PC-9 (cell line): Measurements from ENCODE around the gene OR2J2. TPM values are rescaled to one million over a fixed set of nuclear protein-coding genes. Genes with fewer than 3 reads are reported as not detected.

Source experiments
- BruUV-seq: library from RNA; stranded (reverse); fragments of 400-500 nt; replicated peaks from 2 replicates; lab custom pipeline; 2021; lab: Mats Ljungman, UMichigan
- CTCF ChIA-PET: fragments of 300-600 bp; sonication (Branson Sonifier 250); formaldehyde crosslinking; loops from one replicate; lab custom pipeline; 2022; ENCODE audit warnings: antibody characterized with exemption; lab: Charles Lee
- POLR2A ChIA-PET: fragments of 300-600 bp; sonication (Branson Sonifier 250); formaldehyde crosslinking; loops from one replicate; lab custom pipeline; 2022; ENCODE audit warnings: antibody characterized with exemption; ENCODE audit not compliant: unreplicated experiment; lab: Charles Lee
- DNase-seq, 2 experiments: peaks; one replicate each; pipeline versions ENCODE4 v3.0.0 to v3.0.0-alpha.2; 2015 to 2022; ENCODE audit warnings: mixed read lengths in 1 of 2
- H2AFZ ChIP-seq: fragments of 200-600 bp; sonication (generic); 2 replicates; pipeline ENCODE4 v1.8.1; 2017; ENCODE audit warnings: antibody characterized with exemption
- H3F3A ChIP-seq: fragments of 200-600 bp; sonication (generic); 2 replicates; pipeline ENCODE4 v1.8.1; 2017; ENCODE audit warnings: antibody characterized with exemption, mild to moderate bottlenecking, low read depth; ENCODE audit not compliant: insufficient read depth
- H3K27ac ChIP-seq: fragments of 200-600 bp; sonication (generic); 2 replicates; pipeline ENCODE4 v1.6.1; 2016; ENCODE audit warnings: mixed run types
- H3K27me3 ChIP-seq: fragments of 200-600 bp; sonication (generic); 2 replicates; pipeline ENCODE4 v1.6.1; 2016; ENCODE audit warnings: low read depth, mixed run types; ENCODE audit not compliant: insufficient read depth
- H3K36me3 ChIP-seq: fragments of 200-600 bp; sonication (generic); 2 replicates; pipeline ENCODE4 v1.6.1; 2016; ENCODE audit warnings: low read depth, mixed run types
- H3K4me1 ChIP-seq: fragments of 200-600 bp; sonication (generic); replicated peaks from 2 replicates; pipeline ENCODE4 v1.6.1; 2016; ENCODE audit warnings: mixed run types; ENCODE audit not compliant: insufficient read depth
- H3K4me2 ChIP-seq: fragments of 200-600 bp; sonication (generic); 2 replicates; pipeline ENCODE4 v1.6.1; 2017; ENCODE audit warnings: mixed run types
- H3K4me3 ChIP-seq: fragments of 200-600 bp; sonication (generic); 2 replicates; pipeline ENCODE4 v1.6.1; 2016; ENCODE audit warnings: mixed run types
- H3K79me2 ChIP-seq: fragments of 200-600 bp; sonication (generic); 2 replicates; pipeline ENCODE4 v1.6.1; 2017; ENCODE audit warnings: low read depth, mixed run types
- H3K9me2 ChIP-seq: fragments of 200-600 bp; sonication (generic); 2 replicates; pipeline ENCODE4 v1.8.1; 2017; ENCODE audit warnings: mild to moderate bottlenecking; ENCODE audit not compliant: insufficient read depth
- H3K9me3 ChIP-seq: fragments of 200-600 bp; sonication (generic); 2 replicates; pipeline ENCODE4 v1.8.1; 2016; ENCODE audit warnings: low read depth; ENCODE audit not compliant: insufficient read depth
- H4K20me1 ChIP-seq: fragments of 200-600 bp; sonication (generic); 2 replicates; pipeline ENCODE4 v1.8.1; 2017; ENCODE audit not compliant: insufficient read depth
- EZH2 ChIP-seq: fragments of 200-600 bp; sonication (generic); IDR thresholded peaks from 2 replicates; pipeline ENCODE4 v1.8.0; 2017; ENCODE audit warnings: antibody characterized with exemption, low read depth
- intact Hi-C: fragments of 100-400 bp; cut with micrococcal nuclease; formaldehyde crosslinking; loops from one replicate; pipeline ENCODE4 v1.10.0; 2022; ENCODE audit not compliant: unreplicated experiment
- total RNA-seq: library from RNA; stranded (reverse); gene quantifications from 2 replicates; pipeline ENCODE4 v1.2.3, GENCODE V29; 2021
- TF ChIP-seq, protein P1 (sequence below): fragments of 200-600 bp; sonication (generic); conservative IDR thresholded peaks from 2 replicates; pipeline ENCODE4 v1.6.1; 2017; ENCODE audit warnings: mixed run types, antibody characterized with exemption, mild to moderate bottlenecking, moderate library complexity

Gene OR2J2
- total RNA-seq, 1 experiment from 2014 or later: not detected

GRCh38 chr6:29131691-29132090 lies 39.0 kb upstream of the OR2J2 start:
- H4K20me1 ChIP-seq: no peaks in the 10 kb centered on the region
- H3K27ac ChIP-seq: no peak overlapping the region
- no TSS peak for BruUV-seq
- no peaks in the 10 kb centered on the region for H3K4me1 ChIP-seq
- TF ChIP-seq, protein P1, sequence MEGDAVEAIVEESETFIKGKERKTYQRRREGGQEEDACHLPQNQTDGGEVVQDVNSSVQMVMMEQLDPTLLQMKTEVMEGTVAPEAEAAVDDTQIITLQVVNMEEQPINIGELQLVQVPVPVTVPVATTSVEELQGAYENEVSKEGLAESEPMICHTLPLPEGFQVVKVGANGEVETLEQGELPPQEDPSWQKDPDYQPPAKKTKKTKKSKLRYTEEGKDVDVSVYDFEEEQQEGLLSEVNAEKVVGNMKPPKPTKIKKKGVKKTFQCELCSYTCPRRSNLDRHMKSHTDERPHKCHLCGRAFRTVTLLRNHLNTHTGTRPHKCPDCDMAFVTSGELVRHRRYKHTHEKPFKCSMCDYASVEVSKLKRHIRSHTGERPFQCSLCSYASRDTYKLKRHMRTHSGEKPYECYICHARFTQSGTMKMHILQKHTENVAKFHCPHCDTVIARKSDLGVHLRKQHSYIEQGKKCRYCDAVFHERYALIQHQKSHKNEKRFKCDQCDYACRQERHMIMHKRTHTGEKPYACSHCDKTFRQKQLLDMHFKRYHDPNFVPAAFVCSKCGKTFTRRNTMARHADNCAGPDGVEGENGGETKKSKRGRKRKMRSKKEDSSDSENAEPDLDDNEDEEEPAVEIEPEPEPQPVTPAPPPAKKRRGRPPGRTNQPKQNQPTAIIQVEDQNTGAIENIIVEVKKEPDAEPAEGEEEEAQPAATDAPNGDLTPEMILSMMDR: no peak
- TF ChIP-seq EZH2: no peak
- no peaks in the 10 kb centered on the region for H3K27me3 ChIP-seq
- H3K4me3 ChIP-seq: no peak overlapping the region
- POLR2A ChIA-PET: no interaction called here
- CTCF ChIA-PET: no interaction called here
- no peak for DNase-seq
- no peaks in the 10 kb centered on the region for H3K79me2 ChIP-seq
- no peaks in the 10 kb centered on the region for H3K36me3 ChIP-seq
- intact Hi-C loops: no loop called here
- H2AFZ ChIP-seq: no peak overlapping the region
- no peaks in the 10 kb centered on the region for H3K9me3 ChIP-seq
- no peak overlapping the region for H3K4me2 ChIP-seq
- H3K9me2 ChIP-seq: no peaks in the 10 kb centered on the region
- no peaks in the 10 kb centered on the region for H3F3A ChIP-seq

DNA sequence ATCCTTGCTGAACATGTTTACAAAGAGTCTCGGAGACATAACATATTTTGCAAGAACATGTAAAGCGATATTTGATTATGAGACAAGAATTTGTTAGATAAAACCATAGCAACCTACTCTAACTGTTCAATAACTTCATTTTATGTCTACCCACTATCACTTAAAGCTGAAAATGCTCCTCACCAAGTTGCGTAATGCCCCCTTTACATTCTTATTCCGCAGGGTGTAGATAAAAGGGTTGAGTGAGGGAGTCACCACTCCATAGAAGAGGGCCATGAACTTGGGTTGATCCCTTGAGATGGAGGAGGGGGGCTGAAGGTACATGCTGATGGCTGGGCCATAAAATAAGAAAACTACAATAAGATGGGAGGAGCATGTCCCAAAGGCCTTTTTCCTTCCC lies 33.0 kb upstream of the OR2J2 start:
- H4K20me1 ChIP-seq: no peaks in the 10 kb centered on the region
- no peak for TF ChIP-seq EZH2
- TF ChIP-seq, protein P1: no peak
- no peaks in the 10 kb centered on the region for H3K9me2 ChIP-seq
- no peaks in the 10 kb centered on the region for H3K9me3 ChIP-seq
- H3K4me2 ChIP-seq: no peak overlapping the region
- no peak overlapping the region for H3K27ac ChIP-seq
- ChIA-PET POLR2A (no interaction called here), CTCF (no interaction called here)
- H2AFZ ChIP-seq: no peak overlapping the region
- H3K4me3 ChIP-seq: no peak overlapping the region
- H3F3A ChIP-seq: no peaks in the 10 kb centered on the region
- no peaks in the 10 kb centered on the region for H3K79me2 ChIP-seq
- BruUV-seq: no TSS peak
- intact Hi-C loops: no loop called here
- H3K4me1 ChIP-seq: no peaks in the 10 kb centered on the region
- no peak for DNase-seq
- no peaks in the 10 kb centered on the region for H3K27me3 ChIP-seq
- H3K36me3 ChIP-seq: no peaks in the 10 kb centered on the region

DNA sequence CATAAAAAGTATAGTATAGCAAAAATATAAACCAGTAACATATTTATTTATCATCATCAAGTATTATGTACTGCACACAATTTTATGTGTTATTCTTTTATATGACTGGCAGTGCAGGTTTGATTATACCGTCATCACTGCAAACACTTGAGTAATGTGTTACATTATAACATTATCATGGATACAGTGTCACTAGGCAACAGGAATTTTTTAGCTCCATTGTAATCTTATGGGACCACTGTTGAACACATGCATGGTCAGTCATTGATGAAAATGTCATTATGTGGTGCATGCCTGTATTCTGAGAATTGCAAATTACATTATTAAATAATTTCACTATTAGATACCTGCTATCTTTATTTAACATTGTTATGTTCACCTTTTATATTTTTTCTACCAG lies 29.1 kb upstream of the OR2J2 start:
- Histone ChIP-seq H3K4me1 (no peaks in the 10 kb centered on the region), H3K27ac (no peak overlapping the region), H3K36me3 (no peaks in the 10 kb centered on the region), H3F3A (no peaks in the 10 kb centered on the region), H4K20me1 (no peaks in the 10 kb centered on the region), H3K4me3 (no peak overlapping the region), H2AFZ (no peak overlapping the region), H3K4me2 (no peak overlapping the region), H3K27me3 (no peaks in the 10 kb centered on the region), H3K9me3 (no peaks in the 10 kb centered on the region), H3K79me2 (no peaks in the 10 kb centered on the region), H3K9me2 (no peaks in the 10 kb centered on the region)
- DNase-seq: no peak
- ChIA-PET POLR2A (no interaction called here), CTCF (no interaction called here)
- TF ChIP-seq, protein P1: no peak
- TF ChIP-seq EZH2: no peak
- intact Hi-C loops: no loop called here
- no TSS peak for BruUV-seq
